Measurements from ENCODE around the gene ATP10B.

The ATP10B gene

DNA sequence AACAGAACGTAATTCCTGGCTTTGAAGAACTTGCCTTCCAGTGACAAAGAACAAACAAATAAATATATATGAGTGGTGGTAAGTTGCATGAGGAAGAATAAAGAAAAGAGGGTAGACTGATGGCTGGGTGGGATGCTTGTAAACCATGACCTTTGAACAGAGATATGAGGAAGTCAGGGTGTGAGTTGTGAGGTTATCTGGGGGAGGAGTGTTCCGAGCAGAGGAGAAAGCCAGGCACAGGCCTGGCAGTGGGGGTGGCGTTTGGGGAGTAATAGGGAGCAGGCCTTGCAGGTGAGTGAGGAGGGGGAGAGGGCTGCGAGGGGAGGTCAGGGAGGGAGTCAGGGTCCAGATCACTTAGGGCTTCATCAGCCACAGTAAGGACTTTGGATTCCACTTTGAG lies 217.0 kb downstream of the ATP10B start:
- no peak for DNase-seq

DNA sequence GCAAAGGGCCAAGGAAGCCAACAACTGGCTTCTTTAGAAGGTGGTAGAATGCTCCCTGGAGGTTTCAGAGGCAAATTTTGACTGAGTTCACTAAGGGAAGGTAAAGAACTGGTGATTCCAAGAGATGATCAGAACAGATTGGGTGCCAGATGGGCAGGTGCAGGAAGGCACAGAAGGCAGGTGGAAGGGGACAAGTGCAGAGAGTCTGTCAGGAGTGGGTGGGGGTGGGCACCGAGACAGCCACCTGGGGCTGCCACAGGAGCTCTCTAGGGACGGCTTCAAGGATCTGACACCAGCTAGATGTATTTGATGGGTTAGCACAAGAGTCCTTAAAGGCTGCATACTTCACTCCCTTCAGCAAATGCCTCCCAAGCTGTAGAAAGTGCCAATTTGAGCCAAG lies 223.0 kb downstream of the ATP10B start:
- no peak for DNase-seq

- no peak for DNase-seq
Measured at GRCh38 chr5:160628619-160628968, 223.4 kb downstream of the ATP10B start.

- DNase-seq: no peak
Measured at GRCh38 chr5:160627921-160628618, 223.9 kb downstream of the ATP10B start.

DNA sequence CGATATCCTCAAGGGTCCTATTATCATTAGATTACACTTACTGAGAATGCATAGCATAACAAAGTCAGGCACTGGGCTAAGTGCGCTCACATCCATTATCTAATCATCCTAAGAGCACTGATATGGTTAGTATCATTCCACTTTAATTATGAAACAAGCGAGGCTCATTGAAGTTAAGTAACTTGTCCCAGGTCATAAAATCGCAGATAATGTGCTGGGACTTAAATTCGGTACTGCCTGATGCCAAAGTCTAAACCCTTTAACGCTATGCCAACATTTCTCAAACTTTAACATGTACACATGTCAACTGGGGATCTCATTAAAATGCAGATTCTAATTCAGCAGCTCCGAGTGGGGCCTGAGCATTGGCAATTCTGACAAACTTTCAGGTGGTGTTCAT lies 225.7 kb downstream of the ATP10B start:
- DNase-seq: no peak

DNA sequence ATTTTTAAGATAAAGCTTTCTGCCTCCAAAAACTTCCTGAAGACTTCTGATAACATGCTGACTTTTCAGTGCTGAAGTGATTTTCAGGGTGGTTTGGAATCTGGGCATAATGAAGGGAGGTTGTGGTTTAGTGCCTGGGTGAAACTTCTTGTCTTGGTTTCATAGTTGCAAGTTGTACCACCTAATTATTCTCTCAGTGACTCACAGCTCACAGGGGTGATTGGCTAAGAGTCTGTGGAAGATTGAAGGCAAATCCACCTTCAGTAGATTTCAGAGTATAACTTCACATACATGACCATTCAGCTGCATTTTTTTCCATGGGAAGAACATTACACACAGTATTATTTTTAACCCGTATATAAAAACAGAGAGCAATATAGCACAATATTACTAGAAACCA lies 230.5 kb downstream of the ATP10B start:
- no peak for DNase-seq

DNA sequence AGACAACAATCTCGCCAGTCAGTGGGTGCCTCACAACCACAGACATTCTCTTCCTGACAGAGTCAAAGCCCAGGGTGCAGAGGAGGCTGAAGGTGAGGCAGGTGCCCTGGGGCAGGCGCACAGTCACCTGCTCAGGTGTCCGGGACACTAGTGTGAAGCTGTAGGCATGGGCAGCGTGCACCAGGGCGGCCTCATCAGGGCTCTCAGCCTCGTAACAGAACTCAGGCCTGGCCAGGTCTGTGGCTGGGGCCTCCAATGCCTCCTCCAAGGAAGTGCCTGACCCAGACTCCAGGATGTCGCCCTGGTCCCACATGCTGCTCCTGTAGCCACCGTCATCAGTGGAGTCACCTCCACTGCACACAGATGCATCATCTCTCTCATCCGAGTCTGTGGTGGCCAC lies 231.6 kb downstream of the ATP10B start:
- no peak for DNase-seq

GRCh38 chr5:160619381-160619780 lies 232.6 kb downstream of the ATP10B start:
- DNase-seq: peak; percentile 39

DNA sequence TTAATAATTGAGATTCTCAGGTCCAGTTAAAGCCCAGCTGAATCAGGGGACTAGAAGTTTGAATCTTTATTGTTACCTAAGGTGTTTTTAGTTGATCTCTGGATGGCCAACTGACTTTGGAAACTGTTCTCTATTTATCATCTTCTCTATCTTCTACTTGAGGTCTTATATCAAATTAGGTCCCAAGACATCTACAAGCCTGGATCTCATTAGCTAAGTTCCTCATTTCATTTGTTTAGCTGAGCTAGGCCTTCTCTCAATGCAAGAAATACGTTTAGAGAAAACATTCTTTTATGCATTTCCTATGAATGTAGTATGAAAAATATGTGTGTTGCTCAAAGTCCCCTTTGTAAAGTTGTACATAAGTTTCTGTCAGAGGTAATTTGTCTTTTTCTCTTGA lies 233.7 kb downstream of the ATP10B start:
- DNase-seq: no peak

DNA sequence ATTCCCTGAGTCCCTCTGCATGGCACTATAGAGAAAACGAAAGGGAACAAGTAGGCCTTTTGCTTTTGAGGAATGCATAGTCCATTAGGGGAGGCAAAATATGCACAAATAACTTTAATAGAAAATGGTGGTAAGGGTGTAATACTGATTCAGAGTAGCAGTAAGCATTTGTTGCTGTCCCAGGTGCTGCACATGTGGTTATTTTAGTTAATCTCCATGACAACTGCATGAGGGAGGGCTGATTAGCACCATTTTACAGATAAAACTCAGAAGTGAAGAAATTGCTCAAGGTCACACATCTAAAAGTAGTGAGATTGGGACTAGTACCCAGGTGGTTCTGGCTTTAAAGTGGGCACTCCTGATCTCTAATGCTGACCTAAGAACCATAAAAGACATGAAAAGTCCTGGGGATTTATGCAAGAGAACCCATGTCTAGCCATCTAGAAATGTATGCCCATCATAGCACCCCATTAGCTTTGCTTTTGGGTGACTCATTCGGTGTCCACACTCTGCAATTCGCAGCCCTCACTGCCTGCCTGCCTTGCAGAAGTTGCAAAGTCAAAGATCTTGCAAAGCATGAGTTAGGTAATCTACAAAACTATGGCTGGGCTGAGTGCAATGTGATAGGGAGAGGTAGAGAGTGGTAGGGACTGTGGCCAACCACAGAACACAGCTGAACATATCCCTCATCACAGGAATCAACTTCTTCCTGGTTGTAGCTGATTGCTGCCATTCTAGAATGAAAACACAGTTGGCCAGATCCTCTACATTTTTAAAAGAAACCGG lies 235.1 kb downstream of the ATP10B start:
- no peak for DNase-seq

DNA sequence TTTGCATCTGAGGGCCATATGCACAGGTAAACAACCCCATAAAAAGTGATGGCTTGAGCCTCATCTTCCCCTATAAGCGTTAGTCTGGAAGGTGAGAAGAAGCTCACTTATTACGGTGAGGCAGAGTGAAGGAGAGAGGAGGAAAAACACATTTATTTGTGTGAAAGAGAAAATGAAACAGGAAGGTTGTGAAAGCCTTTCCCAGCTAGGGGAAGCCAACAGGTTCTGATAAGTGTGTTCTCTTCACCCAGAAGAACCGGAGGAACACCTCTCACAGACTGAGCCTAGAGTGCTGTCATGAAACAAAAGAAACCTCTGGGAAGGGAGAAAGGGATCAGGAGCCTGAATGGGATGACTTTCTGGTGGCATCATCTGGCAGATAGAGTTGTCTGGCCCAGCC lies 237.9 kb downstream of the ATP10B start:
- no peak for DNase-seq

DNA sequence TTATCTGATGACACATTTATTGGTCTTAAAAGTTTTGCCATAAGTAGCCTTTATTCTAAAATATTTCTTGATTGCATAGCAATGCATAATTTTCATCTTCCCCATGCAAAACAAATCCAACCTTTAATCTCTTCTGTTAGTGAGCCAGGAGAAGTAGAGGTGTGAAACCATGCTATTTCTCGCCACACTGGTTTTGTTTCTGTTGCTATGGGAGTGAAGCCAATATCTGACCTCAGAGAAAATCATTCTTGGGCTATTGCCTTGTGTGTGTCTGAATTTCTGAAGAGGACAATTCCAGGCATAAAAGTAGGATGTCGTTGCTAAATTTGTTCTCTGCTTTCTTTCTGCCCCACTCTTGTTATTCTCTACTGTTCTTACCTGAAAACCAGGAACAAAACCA lies 246.7 kb downstream of the ATP10B start:
- DNase-seq: no peak

DNA sequence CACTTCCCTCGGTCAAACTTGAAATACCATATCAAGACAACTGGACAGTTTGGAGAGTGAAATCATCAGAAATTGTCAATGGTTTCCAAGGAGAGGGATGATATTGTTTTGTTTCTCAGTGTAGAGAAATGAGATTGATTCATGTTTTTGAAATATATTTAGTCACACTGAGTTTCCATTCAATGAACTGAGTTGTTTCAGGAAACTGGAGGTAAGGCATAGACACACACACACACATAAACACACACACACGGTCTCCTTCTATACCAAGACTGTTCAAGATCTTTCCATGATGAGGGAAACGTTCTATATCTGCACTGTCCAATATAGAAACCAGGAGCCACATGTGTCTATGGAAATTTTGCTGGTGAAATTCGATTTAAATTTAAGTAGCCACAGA lies 247.5 kb downstream of the ATP10B start:
- DNase-seq: no peak

- no peak for DNase-seq
Measured at GRCh38 chr5:160602744-160603143, 249.3 kb downstream of the ATP10B start.

- DNase-seq: no peak
Measured at GRCh38 chr5:160601046-160601445, 251.0 kb downstream of the ATP10B start.

GRCh38 chr5:160573318-160573717 lies 278.7 kb downstream of the ATP10B start:
- DNase-seq: no peak

GRCh38 chr5:160567031-160567705 lies 284.8 kb downstream of the ATP10B start:
- no peak for DNase-seq

- DNase-seq: no peak
Measured at GRCh38 chr5:160565376-160565775, 286.6 kb downstream of the ATP10B start.

DNA sequence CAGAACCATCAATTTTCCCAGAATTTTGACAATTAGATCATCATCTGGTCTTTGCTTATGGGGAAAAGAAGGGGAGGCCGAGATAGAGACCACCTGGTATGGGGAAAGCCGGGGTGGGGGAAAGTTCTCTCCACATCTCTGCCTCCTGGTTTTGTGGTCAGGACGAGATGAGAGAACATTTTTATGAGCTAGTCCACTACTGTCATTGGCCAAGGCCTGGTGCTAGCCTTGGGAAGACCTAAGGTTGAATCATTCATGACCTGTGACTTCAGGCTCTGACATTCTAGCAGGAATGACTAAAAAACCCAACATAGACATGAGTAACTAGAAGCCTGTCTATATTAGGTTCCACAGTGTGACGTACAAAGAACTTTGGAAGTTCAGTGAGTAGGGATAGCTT lies 295.2 kb downstream of the ATP10B start:
- DNase-seq: no peak

GRCh38 chr5:160555971-160556631 lies 295.9 kb downstream of the ATP10B start:
- peak; percentile 80 for DNase-seq

DNA sequence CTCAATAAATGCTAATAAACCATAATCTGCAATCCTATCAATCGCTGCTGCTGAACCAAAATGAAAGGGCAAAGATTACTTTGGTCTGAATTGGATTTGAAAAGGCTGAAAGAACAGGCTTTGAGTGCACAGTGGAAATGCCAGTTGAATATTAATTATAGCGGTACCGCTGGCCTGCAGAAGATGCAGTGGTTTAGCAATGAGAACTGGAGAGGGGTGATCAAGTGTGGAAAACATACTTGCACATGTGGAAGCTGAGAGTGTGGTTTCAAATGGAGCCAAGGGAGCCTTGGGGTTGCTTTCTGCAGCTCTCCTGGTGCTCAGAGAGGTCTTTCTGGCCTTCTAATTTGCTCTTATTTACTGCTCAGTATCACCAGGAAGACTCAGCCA lies 296.4 kb downstream of the ATP10B start:
- DNase-seq: no peak

GRCh38 chr5:160550075-160550474 lies 301.9 kb downstream of the ATP10B start:
- DNase-seq: no peak

- DNase-seq: no peak
Measured at GRCh38 chr5:160548949-160549645, 302.9 kb downstream of the ATP10B start.

Data from COR-L47 (cell line).